KOPT-K1 (cell line): ENCODE measurements around the gene ZNF776.
A peak's percentile ranks its signal among the peaks of the same experiment; 100 is the strongest.
"Not testable (repeated sequence)": the region's sequence is repeated elsewhere in the genome, so short reads cannot be mapped to it uniquely, and the experiment has no call there.

Experiments used
- H3K27ac ChIP-seq: fragments of 200-600 bp; sonication (generic); 2 replicates; pipeline ENCODE4 v1.5.1; 2016; ENCODE audit warnings: antibody characterized with exemption, mild to moderate bottlenecking, low read depth, low read length; ENCODE audit not compliant: poor library complexity, severe bottlenecking
- H3K36me3 ChIP-seq: fragments of 200-600 bp; sonication (generic); 2 replicates; pipeline ENCODE4 v1.5.1; 2017; ENCODE audit warnings: antibody characterized with exemption, mild to moderate bottlenecking, low read length, moderate library complexity; ENCODE audit not compliant: insufficient read depth
- H3K9me3 ChIP-seq: fragments of 200-600 bp; sonication (generic); 2 replicates; pipeline ENCODE4 v1.5.1; 2017; ENCODE audit warnings: antibody characterized with exemption, low read length, mild to moderate bottlenecking; ENCODE audit not compliant: insufficient read depth, poor library complexity, severe bottlenecking

ZNF776 gene

GRCh38 chr19:57757941-57758340 is 11.3 kb downstream of the ZNF776 start:
- H3K27ac ChIP-seq = no peak overlapping the region
- H3K36me3 ChIP-seq = peaks cover 95% of the 10 kb centered on the region
- H3K9me3 ChIP-seq = no peaks in the 10 kb centered on the region

- no peak overlapping the region for H3K27ac ChIP-seq
- peaks cover 95% of the 10 kb centered on the region for H3K36me3 ChIP-seq
- no peaks in the 10 kb centered on the region for H3K9me3 ChIP-seq
These were observed 12.5 kb downstream of the ZNF776 start for GRCh38 chr19:57759096-57759495.

- Histone ChIP-seq H3K9me3 (no peaks in the 10 kb centered on the region), H3K36me3 (peaks cover 39% of the 10 kb centered on the region), H3K27ac (peak within 1 kb of the TSS; percentile 54)
These were observed 22.9 kb downstream of the ZNF776 start, which contains the start of gene ZNF586 for GRCh38 chr19:57769345-57770131. ZNF586 (plus strand) TSS chr19:57769676; CDS start chr19:57769843, 167 bp downstream.

- no peak overlapping the region for H3K27ac ChIP-seq
- H3K36me3 ChIP-seq = peaks cover 50% of the 10 kb centered on the region
- no peaks in the 10 kb centered on the region for H3K9me3 ChIP-seq
These were observed 24.8 kb downstream of the ZNF776 start for GRCh38 chr19:57771417-57771816.

- peaks cover 71% of the 10 kb centered on the region for H3K36me3 ChIP-seq
- H3K27ac ChIP-seq = no peak overlapping the region
- peaks cover 6% of the 10 kb centered on the region for H3K9me3 ChIP-seq
These were observed 26.9 kb downstream of the ZNF776 start for GRCh38 chr19:57773488-57773887.

- Histone ChIP-seq H3K9me3 (peaks cover 19% of the 10 kb centered on the region), H3K27ac (no peak overlapping the region), H3K36me3 (peaks cover 97% of the 10 kb centered on the region)
These were observed 30.2 kb downstream of the ZNF776 start for GRCh38 chr19:57776764-57777296.

- Histone ChIP-seq H3K9me3 (peaks cover 19% of the 10 kb centered on the region), H3K36me3 (peaks cover 87% of the 10 kb centered on the region), H3K27ac (no peak overlapping the region)
These were observed 31.7 kb downstream of the ZNF776 start for GRCh38 chr19:57778336-57778735.

- Histone ChIP-seq H3K27ac (no peak overlapping the region), H3K9me3 (peaks cover 19% of the 10 kb centered on the region), H3K36me3 (peaks cover 86% of the 10 kb centered on the region)
These were observed 32.7 kb downstream of the ZNF776 start for GRCh38 chr19:57779220-57779845.

GRCh38 chr19:57786286-57786685 is 39.7 kb downstream of the ZNF776 start:
- Histone ChIP-seq H3K36me3 (peaks cover 74% of the 10 kb centered on the region), H3K27ac (no peak overlapping the region), H3K9me3 (no peaks in the 10 kb centered on the region)

GRCh38 chr19:57786906-57787305 is 40.3 kb downstream of the ZNF776 start:
- Histone ChIP-seq H3K27ac (no peak overlapping the region), H3K9me3 (no peaks in the 10 kb centered on the region), H3K36me3 (peaks cover 74% of the 10 kb centered on the region)

- peaks cover 77% of the 10 kb centered on the region for H3K36me3 ChIP-seq
- no peaks in the 10 kb centered on the region for H3K9me3 ChIP-seq
These were observed 41.6 kb downstream of the ZNF776 start for GRCh38 chr19:57788114-57788692.

GRCh38 chr19:57789288-57789687 is 42.7 kb downstream of the ZNF776 start:
- Histone ChIP-seq H3K27ac (no peak overlapping the region), H3K36me3 (peaks cover 84% of the 10 kb centered on the region), H3K9me3 (no peaks in the 10 kb centered on the region)

More at GRCh38 chr19:57788114-57788692, 41.6 kb downstream of the ZNF776 start:
- no peak overlapping the region for H3K27ac ChIP-seq

GRCh38 chr19:57796580-57796979 is 50.0 kb downstream of the ZNF776 start:
- peaks cover 59% of the 10 kb centered on the region for H3K36me3 ChIP-seq
- not testable (repeated sequence) for H3K9me3 ChIP-seq, H3K27ac ChIP-seq

- Histone ChIP-seq H3K27ac (no peak overlapping the region), H3K9me3 (no peaks in the 10 kb centered on the region), H3K36me3 (peaks cover 53% of the 10 kb centered on the region)
These were observed 54.1 kb downstream of the ZNF776 start for GRCh38 chr19:57800696-57801095.

GRCh38 chr19:57802269-57802668 is 55.7 kb downstream of the ZNF776 start:
- Histone ChIP-seq H3K27ac (no peak overlapping the region), H3K9me3 (no peaks in the 10 kb centered on the region), H3K36me3 (peaks cover 58% of the 10 kb centered on the region; the same call in 1 of the 2 replicates)
